Muscle of back (tissue), 11 donors: ENCODE measurements around the gene CCAR1. TPM values are rescaled to one million over a fixed set of nuclear protein-coding genes. Genes with fewer than 3 reads are reported as not detected.
"Not testable (repeated sequence)": the region's sequence is repeated elsewhere in the genome, so short reads cannot be mapped to it uniquely, and the experiment has no call there.

Experiments used
- DNase-seq, 3 donors: peaks; one replicate each; pipeline versions ENCODE4 v3.0.0 to v3.0.0-alpha.2; 2013
- polyA plus RNA-seq, 10 donors: library from polyadenylated mRNA; unstranded; fragments of 120-200 nt; gene quantifications; one replicate each; pipeline ENCODE4 v1.2.1, GENCODE V29; 2013; ENCODE audit not compliant: insufficient read length in 10 of 10

The CCAR1 gene
- polyA plus RNA-seq, 10 donors = 50.4 to 106 (median 77.6) TPM

GRCh38 chr10:68759223-68759863, 38.3 kb downstream of the CCAR1 start:
- no peak for DNase-seq

GRCh38 chr10:68759967-68760366, 38.9 kb downstream of the CCAR1 start:
- no peak for DNase-seq

GRCh38 chr10:68767407-68767806, 46.4 kb downstream of the CCAR1 start:
- not testable (repeated sequence) for DNase-seq

GRCh38 chr10:68781613-68782574, 60.9 kb downstream of the CCAR1 start:
- DNase-seq = no peak

- no peak for DNase-seq
Observed at GRCh38 chr10:68784476-68784875, 63.4 kb downstream of the CCAR1 start.

GRCh38 chr10:68787813-68788212, 66.8 kb downstream of the CCAR1 start:
- DNase-seq = no peak

- DNase-seq = no peak
Observed at GRCh38 chr10:68790476-68790875, 69.4 kb downstream of the CCAR1 start.

- no peak for DNase-seq
Observed at GRCh38 chr10:68792115-68792514, 71.1 kb downstream of the CCAR1 start.

- DNase-seq = no peak
Observed at GRCh38 chr10:68795886-68796532, 75.0 kb downstream of the CCAR1 start.

GRCh38 chr10:68796605-68797004, 75.6 kb downstream of the CCAR1 start:
- peak in 1 of 3 donors; percentile 1 for DNase-seq

GRCh38 chr10:68800211-68800610, 79.2 kb downstream of the CCAR1 start:
- DNase-seq = no peak

- DNase-seq = no peak
Observed at GRCh38 chr10:68804692-68805091, 83.7 kb downstream of the CCAR1 start.

- not testable (repeated sequence) for DNase-seq
Observed at GRCh38 chr10:68810830-68811229, 89.8 kb downstream of the CCAR1 start.

- no peak for DNase-seq
Observed at GRCh38 chr10:68811314-68812009, 90.4 kb downstream of the CCAR1 start.

- DNase-seq = no peak
Observed at GRCh38 chr10:68812420-68812819, 91.4 kb downstream of the CCAR1 start.

- no peak for DNase-seq
Observed at GRCh38 chr10:68813559-68813958, 92.5 kb downstream of the CCAR1 start.

- DNase-seq = no peak
Observed at GRCh38 chr10:68816796-68817412, 95.9 kb downstream of the CCAR1 start.

- not testable (repeated sequence) for DNase-seq
Observed at GRCh38 chr10:68820359-68820758, 99.3 kb downstream of the CCAR1 start.

GRCh38 chr10:68822626-68823025, 101.6 kb downstream of the CCAR1 start:
- DNase-seq = not testable (repeated sequence)

GRCh38 chr10:68826764-68827591, 105.9 kb downstream of the CCAR1 start, which contains the start of gene STOX1:
Gene STOX1 (plus strand): TSS chr10:68827531. CDS start chr10:68827624, 93 bp downstream.
- peak; percentile 46 to 89 (median 77) for DNase-seq
